HepG2 (cell line): ENCODE measurements around the gene CCND1. TPM values are rescaled to one million over a fixed set of nuclear protein-coding genes. Genes with fewer than 3 reads are reported as not detected.

ENCODE experiments used
- ATAC-seq: fragments of 200-7000 bp; cut with Tn5 transposase; 3 replicates; pipeline ENCODE4 v1.9.1; 2020; ENCODE audit warnings: mild to moderate bottlenecking, moderate library complexity
- BruUV-seq: library from RNA; stranded (reverse); fragments of 400-500 nt; replicated peaks from 2 replicates; lab custom pipeline; 2021; lab: Mats Ljungman, UMichigan
- CTCF ChIA-PET: fragments of 300-600 bp; formaldehyde crosslinking; extraction: SDS; loops from one replicate; lab custom pipeline; 2021; ENCODE audit warnings: low total read pairs, inconsistent platforms, low intra/inter-chr PET ratio; lab: Yijun Ruan, JAX
- POLR2A ChIA-PET: fragments of 350-600 bp; sonication (Branson Sonifier 250); formaldehyde crosslinking; loops from one replicate; lab custom pipeline; 2020; ENCODE audit warnings: antibody characterized with exemption, inconsistent platforms; lab: Yijun Ruan, JAX
- DNase-seq: peaks from one replicate; pipeline ENCODE4 v3.0.0-alpha.2; 2015; ENCODE audit warnings: low spot score
- FAIRE-seq: peaks from 3 replicates; lab custom pipeline; 2011; peaks lifted over from hg19 to GRCh38; lab: Jason Lieb, UNC
- H2AFZ ChIP-seq: one replicate; pipeline ENCODE4 v1.6.1; 2011; ENCODE audit warnings: low read length, inconsistent platforms
- H3K27ac ChIP-seq: fragments of 300-600 bp; 3 replicates; pipeline ENCODE4 v1.8.0; 2011; ENCODE audit warnings: mixed run types, mild to moderate bottlenecking, mixed read lengths, low read length, inconsistent platforms; ENCODE audit not compliant: insufficient read depth; ENCODE audit errors: extremely low read length
- H3K27me3 ChIP-seq, 2 experiments: fragments of 200-600 bp in 1 of 2; 2 replicates in 1 of 2; 3 replicates in 1 of 2; pipeline versions ENCODE4 v1.6.0 to v1.8.0; 2011; ENCODE audit warnings: low read length in 2 of 2, mild to moderate bottlenecking in 2 of 2, moderate library complexity in 2 of 2, inconsistent platforms in 1 of 2; ENCODE audit not compliant: insufficient read depth in 2 of 2, control insufficient read depth in 1 of 2
- H3K36me3 ChIP-seq, 2 experiments: fragments of 200-600 bp in 1 of 2; replicated peaks in 1 of 2; 2 replicates in 1 of 2; 3 replicates in 1 of 2; pipeline versions ENCODE4 v1.5.1 to v1.8.0; 2011; ENCODE audit warnings: low read length in 2 of 2, inconsistent platforms in 1 of 2; ENCODE audit not compliant: insufficient read depth in 2 of 2, control insufficient read depth in 1 of 2
- H3K4me1 ChIP-seq: 2 replicates; pipeline ENCODE4 v1.5.1; 2012; ENCODE audit warnings: low read length, inconsistent platforms; ENCODE audit not compliant: insufficient read depth
- H3K4me2 ChIP-seq: 2 replicates; pipeline ENCODE4 v1.6.0; 2011; ENCODE audit warnings: low read depth, low read length, inconsistent platforms
- H3K4me3 ChIP-seq, 3 experiments: fragments of 200-600 bp in 1 of 3; sonication (generic), shearing (Covaris generic) in 1 of 3; replicated peaks in 1 of 3; 2 replicates each; pipeline ENCODE4 v1.5.1; 2011 to 2016; ENCODE audit warnings: low read length in 3 of 3, inconsistent platforms in 2 of 3, low read depth in 2 of 3, mild to moderate bottlenecking in 2 of 3, control low read depth in 1 of 3, mixed read lengths in 1 of 3; ENCODE audit not compliant: insufficient read depth in 1 of 3
- H3K79me2 ChIP-seq: one replicate; pipeline ENCODE4 v1.6.1; 2011; ENCODE audit warnings: low read length, inconsistent platforms; ENCODE audit not compliant: insufficient read depth
- H3K9ac ChIP-seq: 2 replicates; pipeline ENCODE4 v1.6.0; 2011; ENCODE audit warnings: mild to moderate bottlenecking, low read depth, low read length, inconsistent platforms; ENCODE audit not compliant: insufficient read depth
- H3K9me3 ChIP-seq: 2 replicates; pipeline ENCODE4 v1.5.1; 2012; ENCODE audit warnings: mild to moderate bottlenecking, low read length
- H4K20me1 ChIP-seq: 2 replicates; pipeline ENCODE4 v1.6.0; 2011; ENCODE audit warnings: inconsistent platforms, mild to moderate bottlenecking, low read length, moderate library complexity; ENCODE audit not compliant: insufficient read depth
- ATF7-NPFF ChIP-seq: sonication (generic); formaldehyde crosslinking; IDR thresholded peaks from 2 replicates; pipeline ENCODE4 v1.8.1; 2023; ENCODE audit warnings: mild to moderate bottlenecking, low read depth, missing genetic modification reagents, moderate library complexity
- BHLHE40 ChIP-seq: IDR thresholded peaks from 2 replicates; pipeline ENCODE4 v1.6.1; 2011; ENCODE audit warnings: low read length, improper control_type of control experiment
- HNRNPK ChIP-seq: fragments of 200-400 bp; formaldehyde crosslinking; IDR thresholded peaks from 2 replicates; pipeline ENCODE4 v1.6.1; 2018; ENCODE audit warnings: low read length, low read depth, moderate library complexity, mild to moderate bottlenecking; ENCODE audit not compliant: poor library complexity, severe bottlenecking
- MAFK ChIP-seq, 2 experiments: IDR thresholded peaks in 1 of 2; conservative IDR thresholded peaks in 1 of 2; 2 replicates each; pipeline ENCODE4 v1.6.1; 2011; ENCODE audit warnings: improper control_type of control experiment in 2 of 2, low read length in 2 of 2
- PHF20 ChIP-seq: sonication (generic); formaldehyde crosslinking; IDR thresholded peaks from 2 replicates; pipeline ENCODE4 v1.5.0; 2020; ENCODE audit warnings: mild to moderate bottlenecking, missing genetic modification reagents
- ZNF20 ChIP-seq: sonication (generic); formaldehyde crosslinking; IDR thresholded peaks from 2 replicates; pipeline ENCODE4 v1.4.0; 2020; ENCODE audit warnings: mild to moderate bottlenecking, moderate library complexity, missing genetic modification reagents
- ZNF329 ChIP-seq: sonication (generic); formaldehyde crosslinking; IDR thresholded peaks from 2 replicates; pipeline ENCODE4 v1.9.0; 2021; ENCODE audit warnings: low read depth, mild to moderate bottlenecking, missing genetic modification reagents
- ZNF557 ChIP-seq: sonication (generic); formaldehyde crosslinking; IDR thresholded peaks from 2 replicates; pipeline ENCODE4 v1.4.0; 2020; ENCODE audit warnings: missing genetic modification reagents
- ZNF737 ChIP-seq: sonication (generic); formaldehyde crosslinking; IDR thresholded peaks from 2 replicates; pipeline ENCODE4 v1.5.0; 2020; ENCODE audit warnings: missing genetic modification reagents, mild to moderate bottlenecking, borderline replicate concordance
- WGBS: methylation state at CpG from one replicate; pipeline ENCODE4 v1.1.6; 2017; ENCODE audit warnings: low lambda C conversion rate; 5-methylcytosine and 5-hydroxymethylcytosine counted together
- in situ Hi-C: cut with HindIII; loops from 2 replicates; pipeline ENCODE4 v1.10.0; 2017; ENCODE audit warnings: low pct_unique_long_range_greater_than_20kb; ENCODE audit not compliant: extremely low pct_ligation_motif_present
- intact Hi-C: fragments of 100-400 bp; cut with micrococcal nuclease; formaldehyde crosslinking; loops from one replicate; pipeline ENCODE4 v1.10.0; 2022; ENCODE audit not compliant: unreplicated experiment
- polyA plus RNA-seq, 8 experiments: library from polyadenylated mRNA; depleted of rRNA in 3 of 8; stranded (reverse) in 7 of 8; unstranded in 1 of 8; fragments of >200 nt; fragmentation: Illumina TruSeq in 4 of 8; extraction: Trizol in 4 of 8; gene quantifications; 2 replicates each; pipeline versions ENCODE4 v1.2.1 to v1.2.3, GENCODE V29; 2011 to 2016; ENCODE audit warnings: low read depth in 4 of 8, missing spikeins in 1 of 8, mixed read lengths in 1 of 8; ENCODE audit not compliant: insufficient read depth in 1 of 8
- total RNA-seq, 5 experiments: library from RNA; depleted of rRNA; stranded (reverse); fragments of >200 nt; fragmentation: Illumina TruSeq; extraction: Trizol; gene quantifications; 2 replicates each; pipeline ENCODE4 v1.2.3, GENCODE V29; 2016; ENCODE audit warnings: low read depth in 1 of 5

The CCND1 gene
- total and polyA plus RNA-seq, 2 of the 13 experiments (the other 11 are each of a cell fraction or from before 2014, with no cell fraction given), result 107 to 136 TPM

GRCh38 chr11:69660001-69660500, 19.1 kb downstream of the CCND1 start:
- FAIRE-seq (no peak), ATAC-seq (no peak), DNase-seq (no peak)
- H2AFZ ChIP-seq, result no peak overlapping the region
- 100% methylated on average over 3 of the region's 4 CpGs for WGBS
- in situ Hi-C loops (no loop called here), intact Hi-C loops (no loop called here)
- H3K79me2 ChIP-seq, result no peaks in the 10 kb centered on the region
- H3K4me2 ChIP-seq, result no peak overlapping the region
- H3K4me3 ChIP-seq, result no peak overlapping the region
- peaks cover 74% of the 10 kb centered on the region for H3K4me1 ChIP-seq
- CTCF ChIA-PET, result no interaction called here
- POLR2A ChIA-PET, result interaction anchor here (0.9 to 6.0 kb wide), 2 partner anchors 8 to 49 kb away, joined by 3 to 128 read pairs; no protein-coding TSS in a partner anchor
- no peak for TF ChIP-seq BHLHE40
- TF ChIP-seq ZNF329, result peak; percentile 98
- no peak overlapping the region for H3K9ac ChIP-seq
- no peak overlapping the region for H3K27ac ChIP-seq
- no TSS peak for BruUV-seq
- peaks cover 0 to 5% of the 10 kb centered on the region in 2 experiments; a peak in 1 of 5 replicates for H3K36me3 ChIP-seq
- H3K27me3 ChIP-seq, result no peaks in the 10 kb centered on the region
- H4K20me1 ChIP-seq, result no peaks in the 10 kb centered on the region
- H3K9me3 ChIP-seq, result no peaks in the 10 kb centered on the region

GRCh38 chr11:69661413-69661715, 20.4 kb downstream of the CCND1 start:
- Histone ChIP-seq H4K20me1 (no peaks in the 10 kb centered on the region), H3K27me3 (no peaks in the 10 kb centered on the region), H3K79me2 (no peaks in the 10 kb centered on the region), H2AFZ (no peak overlapping the region), H3K36me3 (peaks cover 0 to 5% of the 10 kb centered on the region in 2 experiments; a peak in 1 of 5 replicates)
- 74% methylated on average over 10 of the region's 10 CpGs for WGBS
- in situ Hi-C loops, result no loop called here
- no peak for ATAC-seq
- TF ChIP-seq PHF20 (no peak), ZNF737 (CRISPR knock-in tag) (no peak), HNRNPK (no peak), ZNF20 (CRISPR knock-in tag) (no peak), ZNF557 (CRISPR knock-in tag) (no peak), ATF7-NPFF (no peak), MAFK (conservative IDR thresholded peaks at IDR 0.05 in 1 of 2, IDR thresholded peaks at IDR 0.05 in 1 of 2; ENCODE audit: low read length in 2 of 2) (no peak)
- TF ChIP-seq, all 625 proteins: peak for 0
- H3K27ac ChIP-seq, result no peak overlapping the region
- DNase-seq (no peak), FAIRE-seq (no peak)
- intact Hi-C loops, result no loop called here
- ChIA-PET CTCF (interaction anchor here (1.7 kb wide), 1 partner anchor 9 kb away, joined by 9 read pairs; no protein-coding TSS in a partner anchor), POLR2A (interaction anchor here (1.9 kb wide), 1 partner anchor 14 kb away, joined by 9 read pairs; the partner anchor contains the start of gene LTO1)
- no peak overlapping the region for H3K4me3 ChIP-seq
- no peak overlapping the region for H3K9ac ChIP-seq
- H3K9me3 ChIP-seq, result no peaks in the 10 kb centered on the region
- no peak overlapping the region for H3K4me2 ChIP-seq
- peaks cover 61% of the 10 kb centered on the region for H3K4me1 ChIP-seq
- no TSS peak for BruUV-seq
